Spleen (tissue), 11 donors: ENCODE measurements around the gene FOLR1. TPM values are rescaled to one million over a fixed set of nuclear protein-coding genes. Genes with fewer than 3 reads are reported as not detected.

Experiments used
- DNase-seq: peaks from one replicate; pipeline ENCODE4 v3.0.0-alpha.2; 2020
- H3K27ac ChIP-seq, 8 donors: fragments of 200-600 bp; sonication (generic) in 7 of 8; 1 replicate in 4 of 8; 2 replicates in 4 of 8; pipeline versions ENCODE4 v1.5.0 to v1.8.0; 2016 to 2021; ENCODE audit warnings: inconsistent platforms in 4 of 8, mild to moderate bottlenecking in 4 of 8, moderate library complexity in 1 of 8
- H3K27me3 ChIP-seq, 7 donors: fragments of 200-600 bp; sonication (generic) in 6 of 7; replicated peaks in 1 of 7; 1 replicate in 4 of 7; 2 replicates in 3 of 7; pipeline versions ENCODE4 v1.5.0 to v1.8.0; 2016 to 2021; ENCODE audit warnings: inconsistent platforms in 3 of 7, mild to moderate bottlenecking in 1 of 7
- H3K36me3 ChIP-seq, 6 donors: fragments of 200-600 bp; sonication (generic) in 5 of 6; 1 replicate in 4 of 6; 2 replicates in 2 of 6; pipeline versions ENCODE4 v1.5.0 to v1.8.0; 2016 to 2021; ENCODE audit warnings: inconsistent platforms in 2 of 6
- H3K4me1 ChIP-seq, 6 donors: fragments of 200-600 bp; sonication (generic) in 5 of 6; 1 replicate in 3 of 6; 2 replicates in 3 of 6; pipeline versions ENCODE4 v1.5.0 to v1.8.0; 2016 to 2021; ENCODE audit warnings: inconsistent platforms in 3 of 6
- H3K4me3 ChIP-seq, 8 donors: fragments of 200-600 bp; sonication (generic) in 7 of 8; 1 replicate in 4 of 8; 2 replicates in 4 of 8; pipeline versions ENCODE4 v1.5.0 to v1.8.0; 2016 to 2021; ENCODE audit warnings: inconsistent platforms in 4 of 8, mild to moderate bottlenecking in 4 of 8, moderate library complexity in 2 of 8
- H3K9me3 ChIP-seq, 8 donors: fragments of 200-600 bp; sonication (generic) in 7 of 8; 1 replicate in 4 of 8; 2 replicates in 4 of 8; pipeline versions ENCODE4 v1.5.0 to v1.8.0; 2016 to 2021; ENCODE audit warnings: inconsistent platforms in 4 of 8
- POLR2A ChIP-seq, 3 donors: fragments of 450-650 bp; IDR thresholded peaks; one replicate each; pipeline ENCODE4 v1.5.1; 2017; ENCODE audit warnings: antibody characterized with exemption in 3 of 3, mild to moderate bottlenecking in 1 of 3
- POLR2AphosphoS5 ChIP-seq, 3 donors: sonication (generic); formaldehyde crosslinking; IDR thresholded peaks; one replicate each; pipeline ENCODE4 v1.5.1; 2017; ENCODE audit warnings: antibody characterized with exemption in 3 of 3
- WGBS, 5 donors: extraction: QIAGEN DNeasy Blood & Tissue Kit in 3 of 5; methylation state at CpG; one replicate each; pipeline versions ENCODE4 v1.1.5 to v1.1.7; 2013 to 2018; 5-methylcytosine and 5-hydroxymethylcytosine counted together
- intact Hi-C: fragments of 100-400 bp; cut with DNase I; formaldehyde crosslinking; loops from one replicate; pipeline ENCODE4 v1.15.0; 2023; ENCODE audit warnings: low total_unique reads
- polyA plus RNA-seq, 3 donors: library from polyadenylated mRNA; stranded (reverse); fragments of 200-250 nt; gene quantifications; one replicate each; pipeline ENCODE4 v1.2.1, GENCODE V29; 2013
- total RNA-seq, 7 donors: library from RNA; depleted of rRNA in 3 of 7; stranded (reverse); fragments of >200 nt in 3 of 7; fragmentation: NEBNext Ultra II Directional in 4 of 7; extraction: Animal tissue kit (Norgen Biotek cat#: 25700) in 4 of 7; gene quantifications; one replicate each; pipeline versions ENCODE4 v1.1.0 to v1.2.1, GENCODE V29; 2016 to 2021
- TF ChIP-seq, protein P1 (sequence below), 11 experiments: fragments of 200-600 bp in 7 of 11; fragments of 450-650 bp in 4 of 11; sonication (generic) in 4 of 11; IDR thresholded peaks in 8 of 11; conservative IDR thresholded peaks in 3 of 11; 1 replicate in 7 of 11; 2 replicates in 4 of 11; pipeline versions ENCODE4 v1.4.0 to v1.8.0; 2016 to 2021; ENCODE audit warnings: antibody characterized with exemption in 11 of 11, inconsistent platforms in 4 of 11, mild to moderate bottlenecking in 1 of 11
- donor health status: healthy with polysubstance abuse.
- donor health status: DM: no; HTN: no; CAD: no; lungs with moderate emphysema.
- donor health status: DM: no; HTN: no; CAD: no.
- donor health status: Bipolar disorder and iron deficiency.
- donor health status: healthy.
- donor health status: DM: no; HTN: no; CAD: no.
- donor health status: DM: yes; HTN: yes; CAD: no.

Gene FOLR1
- total and polyA plus RNA-seq, 10 donors, result 0.10 TPM; not detected in 9

GRCh38 chr11:72245263-72245816, 53.4 kb downstream of the FOLR1 start:
- Histone ChIP-seq H3K27me3 (peaks cover 9 to 83% (median 71%) of the 10 kb centered on the region in 7 donors), H3K4me1 (peaks cover 9 to 35% (median 26%) of the 10 kb centered on the region in 6 donors), H3K4me3 (no peak overlapping the region), H3K36me3 (no peaks in the 10 kb centered on the region), H3K27ac (no peak overlapping the region), H3K9me3 (peaks cover 0 to 7% (median 0%) of the 10 kb centered on the region in 8 donors)
- 9 to 18% (median 15%) methylated on average over 13 to 19 of the region's 19 CpGs for WGBS, 5 donors
- DNase-seq, result no peak
- TF ChIP-seq, protein P1, sequence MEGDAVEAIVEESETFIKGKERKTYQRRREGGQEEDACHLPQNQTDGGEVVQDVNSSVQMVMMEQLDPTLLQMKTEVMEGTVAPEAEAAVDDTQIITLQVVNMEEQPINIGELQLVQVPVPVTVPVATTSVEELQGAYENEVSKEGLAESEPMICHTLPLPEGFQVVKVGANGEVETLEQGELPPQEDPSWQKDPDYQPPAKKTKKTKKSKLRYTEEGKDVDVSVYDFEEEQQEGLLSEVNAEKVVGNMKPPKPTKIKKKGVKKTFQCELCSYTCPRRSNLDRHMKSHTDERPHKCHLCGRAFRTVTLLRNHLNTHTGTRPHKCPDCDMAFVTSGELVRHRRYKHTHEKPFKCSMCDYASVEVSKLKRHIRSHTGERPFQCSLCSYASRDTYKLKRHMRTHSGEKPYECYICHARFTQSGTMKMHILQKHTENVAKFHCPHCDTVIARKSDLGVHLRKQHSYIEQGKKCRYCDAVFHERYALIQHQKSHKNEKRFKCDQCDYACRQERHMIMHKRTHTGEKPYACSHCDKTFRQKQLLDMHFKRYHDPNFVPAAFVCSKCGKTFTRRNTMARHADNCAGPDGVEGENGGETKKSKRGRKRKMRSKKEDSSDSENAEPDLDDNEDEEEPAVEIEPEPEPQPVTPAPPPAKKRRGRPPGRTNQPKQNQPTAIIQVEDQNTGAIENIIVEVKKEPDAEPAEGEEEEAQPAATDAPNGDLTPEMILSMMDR (IDR thresholded peaks at IDR 0.05 in 8 of 11, conservative IDR thresholded peaks at IDR 0.05 in 3 of 11), result no peak
- TF ChIP-seq POLR2A (IDR thresholded peaks at IDR 0.05) (no peak), POLR2AphosphoS5 (IDR thresholded peaks at IDR 0.05) (no peak)
- intact Hi-C loops, result no loop called here

Other genes starting within 250 kb of the FOLR1 start
- gene IL18BP, start 193.2 kb upstream of the FOLR1 start, total RNA-seq, result 10 to 100 TPM; 33.6 to 84.2 (median 69.8) TPM
- 10 to 100 TPM; 13.8 to 38.2 (median 18.2) TPM for gene IL18BP, start 193.2 kb upstream of the FOLR1 start, polyA plus RNA-seq
- 100 to 1,000 TPM; 174 to 248 (median 203) TPM for gene NUMA1, start 111.6 kb upstream of the FOLR1 start, total RNA-seq
- 100 to 1,000 TPM in 2 of 3 donors, 10 to 100 TPM in 1; 75.5 to 164 (median 141) TPM for gene NUMA1, start 111.6 kb upstream of the FOLR1 start, polyA plus RNA-seq
- 10 to 100 TPM in 1 of 7 donors, 1 to 10 TPM in 6; 3.3 to 10.0 (median 5.0) TPM for gene LRRC51, start 111.3 kb upstream of the FOLR1 start, total RNA-seq
- gene LRRC51, start 111.3 kb upstream of the FOLR1 start, polyA plus RNA-seq, result 1 to 10 TPM; 2.0 to 2.4 (median 2.2) TPM
- gene LAMTOR1, start 88.8 kb upstream of the FOLR1 start, total RNA-seq, result 100 to 1,000 TPM in 4 of 7 donors, 10 to 100 TPM in 3; 81.5 to 182 (median 119) TPM
- gene LAMTOR1, start 88.8 kb upstream of the FOLR1 start, polyA plus RNA-seq, result 100 to 1,000 TPM in 2 of 3 donors, 10 to 100 TPM in 1; 96.2 to 155 (median 143) TPM
- not detected for gene TOMT, start 86.2 kb upstream of the FOLR1 start, total RNA-seq
- gene TOMT, start 86.2 kb upstream of the FOLR1 start, polyA plus RNA-seq, result not detected
- gene ANAPC15, start 79.4 kb upstream of the FOLR1 start, total RNA-seq, result 10 to 100 TPM; 16.5 to 33.5 (median 26.3) TPM
- gene ANAPC15, start 79.4 kb upstream of the FOLR1 start, polyA plus RNA-seq, result 10 to 100 TPM; 49.4 to 65.6 (median 59.7) TPM
- 10 to 100 TPM in 5 of 7 donors, 1 to 10 TPM in 2; 4.5 to 43.2 (median 17.9) TPM for gene FOLR3, start 56.4 kb upstream of the FOLR1 start, total RNA-seq
- 1 to 10 TPM in 2 of 3 donors, under 1 TPM in 1; 0.49 to 7.3 (median 5.3) TPM for gene FOLR3, start 56.4 kb upstream of the FOLR1 start, polyA plus RNA-seq
- 10 to 100 TPM; 18.9 to 62.3 (median 23.1) TPM for gene FOLR2, start 24.7 kb downstream of the FOLR1 start, total RNA-seq
- 10 to 100 TPM; 16.1 to 26.6 (median 20.7) TPM for gene FOLR2, start 24.7 kb downstream of the FOLR1 start, polyA plus RNA-seq
- 100 to 1,000 TPM in 6 of 7 donors, 10 to 100 TPM in 1; 93.4 to 177 (median 141) TPM for gene INPPL1, start 32.6 kb downstream of the FOLR1 start, total RNA-seq
- 100 to 1,000 TPM in 1 of 3 donors, 10 to 100 TPM in 2; 28.2 to 104 (median 52.6) TPM for gene INPPL1, start 32.6 kb downstream of the FOLR1 start, polyA plus RNA-seq
- gene PHOX2A, start 52.0 kb downstream of the FOLR1 start, total RNA-seq, result not detected
- under 1 TPM in 1 of 3 donors, not detected in 2; 0.33 TPM for gene PHOX2A, start 52.0 kb downstream of the FOLR1 start, polyA plus RNA-seq
- gene CLPB, start 242.4 kb downstream of the FOLR1 start, total RNA-seq, result 10 to 100 TPM; 17.3 to 32.8 (median 25.0) TPM
- gene CLPB, start 242.4 kb downstream of the FOLR1 start, polyA plus RNA-seq, result 1 to 10 TPM; 4.2 to 6.6 (median 5.4) TPM